Left lung (tissue), 10 donors: ENCODE data around the gene ARPP21. TPM values are rescaled to one million over a fixed set of nuclear protein-coding genes. Genes with fewer than 3 reads are reported as not detected.

Experiments used
- ATAC-seq: fragments of 200-7000 bp; cut with Tn5 transposase; one replicate; pipeline ENCODE4 v1.9.1; 2020; ENCODE audit warnings: moderate library complexity
- DNase-seq, 4 donors: peaks; one replicate each; pipeline ENCODE4 v3.0.0-alpha.2; 2013 to 2020
- H3K27ac ChIP-seq, 2 donors: fragments of 200-600 bp; sonication (generic) in 1 of 2; one replicate each; pipeline versions ENCODE4 v1.5.0 to v1.8.0; 2020 to 2021
- H3K27me3 ChIP-seq, 2 donors: fragments of 200-600 bp; sonication (generic) in 1 of 2; one replicate each; pipeline versions ENCODE4 v1.5.0 to v1.8.0; 2020 to 2021
- H3K36me3 ChIP-seq, 2 donors: fragments of 200-600 bp; sonication (generic) in 1 of 2; one replicate each; pipeline versions ENCODE4 v1.5.0 to v1.8.0; 2020 to 2021
- H3K4me1 ChIP-seq, 2 donors: fragments of 200-600 bp; one replicate each; pipeline ENCODE4 v1.8.0; 2021
- H3K4me3 ChIP-seq, 2 donors: fragments of 200-600 bp; sonication (generic) in 1 of 2; one replicate each; pipeline versions ENCODE4 v1.5.0 to v1.8.0; 2020 to 2021; ENCODE audit warnings: mild to moderate bottlenecking in 1 of 2
- H3K9me3 ChIP-seq, 2 donors: fragments of 200-600 bp; sonication (generic) in 1 of 2; one replicate each; pipeline versions ENCODE4 v1.5.0 to v1.8.0; 2020 to 2021
- intact Hi-C, 2 donors: fragments of 100-400 bp; cut with DNase I; formaldehyde crosslinking; loops; one replicate each; pipeline versions ENCODE4 v1.11.2 to v1.14.2; 2022
- polyA plus RNA-seq, 6 donors: library from polyadenylated mRNA; unstranded; fragments of 120-200 nt; gene quantifications; one replicate each; pipeline ENCODE4 v1.2.1, GENCODE V29; 2013; ENCODE audit not compliant: insufficient read length in 6 of 6
- total RNA-seq, 2 donors: library from RNA; stranded (reverse); fragmentation: NEBNext Ultra II Directional; extraction: Animal tissue kit (Norgen Biotek cat#: 25700); gene quantifications; one replicate each; pipeline ENCODE4 v1.2.1, GENCODE V29; 2021
- TF ChIP-seq, protein P1 (sequence below), 2 donors: fragments of 200-600 bp; sonication (generic) in 1 of 2; IDR thresholded peaks; one replicate each; pipeline versions ENCODE4 v1.5.0 to v1.8.0; 2021; ENCODE audit warnings: antibody characterized with exemption in 2 of 2
- donor health status: DM: no; HTN: yes; CAD: no.
- donor health status: DM: no; HTN: no; CAD: no.

ARPP21 gene
- total and polyA plus RNA-seq, 8 donors, result 0.21 to 0.45 (median 0.27) TPM; not detected in 2

DNA sequence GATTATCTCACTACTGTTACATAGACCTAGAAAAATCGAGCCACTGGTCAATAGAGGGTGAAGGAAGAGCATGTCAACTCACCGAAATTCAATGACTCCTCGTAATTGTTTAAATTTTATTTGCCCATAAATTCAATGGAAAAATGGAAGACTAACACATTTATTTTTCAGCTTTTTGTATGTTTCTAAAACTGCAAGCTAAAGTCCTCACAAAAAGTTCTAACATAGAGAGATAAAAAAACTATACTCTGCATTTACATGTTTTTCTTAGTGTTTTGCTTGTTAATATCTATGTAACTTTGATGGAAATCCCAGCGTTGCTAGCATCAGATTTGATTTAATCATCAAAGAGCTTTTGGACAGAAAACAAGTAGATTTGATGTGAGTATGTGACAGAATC lies 6.8 kb downstream of the ARPP21 start:
- Histone ChIP-seq H3K9me3 (no peaks in the 10 kb centered on the region), H3K4me1 (no peaks in the 10 kb centered on the region), H3K27me3 (peaks cover 11 to 14% of the 10 kb centered on the region in 2 donors), H3K36me3 (no peaks in the 10 kb centered on the region), H3K4me3 (no peak overlapping the region), H3K27ac (no peak overlapping the region)
- DNase-seq, result no peak
- TF ChIP-seq, protein P1, sequence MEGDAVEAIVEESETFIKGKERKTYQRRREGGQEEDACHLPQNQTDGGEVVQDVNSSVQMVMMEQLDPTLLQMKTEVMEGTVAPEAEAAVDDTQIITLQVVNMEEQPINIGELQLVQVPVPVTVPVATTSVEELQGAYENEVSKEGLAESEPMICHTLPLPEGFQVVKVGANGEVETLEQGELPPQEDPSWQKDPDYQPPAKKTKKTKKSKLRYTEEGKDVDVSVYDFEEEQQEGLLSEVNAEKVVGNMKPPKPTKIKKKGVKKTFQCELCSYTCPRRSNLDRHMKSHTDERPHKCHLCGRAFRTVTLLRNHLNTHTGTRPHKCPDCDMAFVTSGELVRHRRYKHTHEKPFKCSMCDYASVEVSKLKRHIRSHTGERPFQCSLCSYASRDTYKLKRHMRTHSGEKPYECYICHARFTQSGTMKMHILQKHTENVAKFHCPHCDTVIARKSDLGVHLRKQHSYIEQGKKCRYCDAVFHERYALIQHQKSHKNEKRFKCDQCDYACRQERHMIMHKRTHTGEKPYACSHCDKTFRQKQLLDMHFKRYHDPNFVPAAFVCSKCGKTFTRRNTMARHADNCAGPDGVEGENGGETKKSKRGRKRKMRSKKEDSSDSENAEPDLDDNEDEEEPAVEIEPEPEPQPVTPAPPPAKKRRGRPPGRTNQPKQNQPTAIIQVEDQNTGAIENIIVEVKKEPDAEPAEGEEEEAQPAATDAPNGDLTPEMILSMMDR (IDR thresholded peaks at IDR 0.05), result no peak
- intact Hi-C loops, result no loop called here
- ATAC-seq, result no peak

DNA sequence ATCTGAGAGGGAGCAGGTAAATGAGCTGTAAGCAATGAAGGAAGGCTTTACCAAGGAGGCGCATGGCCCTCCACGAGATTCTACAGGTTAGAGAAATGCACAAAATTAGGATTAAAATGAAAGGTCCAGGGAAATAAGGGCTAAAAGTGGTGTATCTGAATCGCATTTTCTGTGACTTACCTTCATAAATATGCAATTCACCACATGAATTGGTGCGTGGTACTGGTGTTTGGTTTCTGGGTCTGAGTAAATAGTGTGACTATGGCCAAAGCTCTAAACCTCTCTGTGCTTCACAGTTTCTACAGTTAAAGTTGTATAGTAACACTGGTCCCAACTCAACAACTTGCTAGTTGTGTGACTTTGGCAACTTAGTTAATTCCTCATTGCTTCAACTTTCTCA lies 8.1 kb downstream of the ARPP21 start:
- Histone ChIP-seq H3K36me3 (no peaks in the 10 kb centered on the region), H3K27ac (no peak overlapping the region), H3K27me3 (peaks cover under 1 to 6% of the 10 kb centered on the region in 2 donors), H3K4me1 (no peaks in the 10 kb centered on the region), H3K4me3 (no peak overlapping the region), H3K9me3 (no peaks in the 10 kb centered on the region)
- TF ChIP-seq, protein P1 (IDR thresholded peaks at IDR 0.05), result no peak
- ATAC-seq (no peak), DNase-seq (no peak)
- intact Hi-C loops, result no loop called here

DNA sequence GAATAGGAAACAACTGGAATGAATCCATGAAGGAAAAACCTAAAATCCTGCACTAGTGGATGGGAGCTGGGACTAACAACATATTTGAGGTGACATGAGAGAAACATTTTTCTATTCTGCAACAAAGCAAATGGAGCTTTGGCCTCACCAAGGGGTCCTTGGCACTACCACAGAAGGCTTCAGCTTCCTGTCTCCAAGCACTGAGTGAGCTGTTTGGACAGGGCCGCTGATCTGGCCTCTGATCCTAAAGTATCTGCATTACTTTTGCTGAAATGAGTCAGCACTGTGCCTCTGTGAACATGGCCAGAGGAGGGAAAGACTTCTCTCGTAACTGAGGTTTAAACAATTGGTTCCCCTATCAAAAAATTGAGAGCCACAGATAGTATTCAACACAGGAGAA lies 9.0 kb downstream of the ARPP21 start:
- DNase-seq, result no peak
- no peak for ATAC-seq
- no peaks in the 10 kb centered on the region for H3K36me3 ChIP-seq
- peaks cover 0 to 1% of the 10 kb centered on the region in 2 donors for H3K27me3 ChIP-seq
- intact Hi-C loops, result no loop called here
- TF ChIP-seq, protein P1 (IDR thresholded peaks at IDR 0.05), result no peak
- no peak overlapping the region for H3K27ac ChIP-seq
- H3K9me3 ChIP-seq, result no peaks in the 10 kb centered on the region
- no peaks in the 10 kb centered on the region for H3K4me1 ChIP-seq
- no peak overlapping the region for H3K4me3 ChIP-seq

GRCh38 chr3:35649405-35649804 lies 10.1 kb downstream of the ARPP21 start:
- Histone ChIP-seq H3K4me1 (no peaks in the 10 kb centered on the region), H3K9me3 (no peaks in the 10 kb centered on the region), H3K27me3 (no peaks in the 10 kb centered on the region), H3K4me3 (no peak overlapping the region), H3K36me3 (no peaks in the 10 kb centered on the region), H3K27ac (no peak overlapping the region)
- ATAC-seq, result no peak
- DNase-seq, result no peak
- TF ChIP-seq, protein P1 (IDR thresholded peaks at IDR 0.05), result no peak
- intact Hi-C loops, result no loop called here

- DNase-seq, result peak in 1 of 4 donors; percentile 9
These were observed 12.1 kb downstream of the ARPP21 start for GRCh38 chr3:35651426-35651825.

More at GRCh38 chr3:35651426-35651825, 12.1 kb downstream of the ARPP21 start:
- intact Hi-C loops, result no loop called here
- H3K27me3 ChIP-seq, result no peaks in the 10 kb centered on the region
- no peak overlapping the region for H3K4me3 ChIP-seq
- no peak for ATAC-seq
- no peaks in the 10 kb centered on the region for H3K36me3 ChIP-seq
- H3K27ac ChIP-seq, result no peak overlapping the region
- H3K9me3 ChIP-seq, result no peaks in the 10 kb centered on the region
- TF ChIP-seq, protein P1 (IDR thresholded peaks at IDR 0.05), result no peak
- H3K4me1 ChIP-seq, result no peaks in the 10 kb centered on the region
